NCI-H2029 (cell line): ENCODE data around the gene PTBP3.
"Not testable (repeated sequence)": the region's sequence is repeated elsewhere in the genome, so short reads cannot be mapped to it uniquely, and the experiment has no call there.

Experiments used
- DNase-seq: peaks from one replicate; lab custom pipeline; 2025; lab: John Stamatoyannopoulos, UW

Gene PTBP3

DNA sequence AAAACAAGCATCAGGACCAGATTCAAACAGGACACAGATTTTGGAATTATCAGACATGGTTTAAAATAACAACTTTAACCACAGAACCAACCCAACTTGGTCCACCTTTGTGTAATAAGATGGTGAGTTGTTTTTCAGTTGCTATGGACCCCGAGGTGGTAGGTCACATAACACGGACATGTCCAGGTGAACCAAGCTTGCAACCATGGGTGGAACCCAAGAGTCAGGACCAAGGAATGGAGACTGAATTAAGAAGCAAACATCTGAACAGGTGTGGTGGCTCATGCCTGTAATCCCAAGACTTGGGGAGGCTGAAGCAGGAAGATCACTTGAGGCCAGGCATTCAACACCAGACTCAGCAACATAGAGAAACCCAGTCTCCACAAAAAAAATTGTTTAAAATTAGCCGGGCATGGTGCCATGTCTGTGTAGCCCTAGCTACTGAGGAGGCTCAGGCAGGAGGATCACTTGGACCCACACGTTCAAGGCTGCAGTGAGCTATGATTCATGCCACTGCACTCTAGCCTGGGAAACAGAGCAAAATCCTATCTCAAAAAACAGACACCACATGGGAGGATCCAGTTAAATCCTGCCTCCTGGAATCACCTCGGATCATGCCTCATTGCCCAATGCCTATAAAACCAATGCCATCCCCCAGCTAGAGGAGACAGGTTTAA lies 10.6 kb downstream of the PTBP3 start:
- no peak for DNase-seq

- no peak for DNase-seq
Measured at GRCh38 chr9:112316258-112316943, 17.0 kb downstream of the PTBP3 start.

DNA sequence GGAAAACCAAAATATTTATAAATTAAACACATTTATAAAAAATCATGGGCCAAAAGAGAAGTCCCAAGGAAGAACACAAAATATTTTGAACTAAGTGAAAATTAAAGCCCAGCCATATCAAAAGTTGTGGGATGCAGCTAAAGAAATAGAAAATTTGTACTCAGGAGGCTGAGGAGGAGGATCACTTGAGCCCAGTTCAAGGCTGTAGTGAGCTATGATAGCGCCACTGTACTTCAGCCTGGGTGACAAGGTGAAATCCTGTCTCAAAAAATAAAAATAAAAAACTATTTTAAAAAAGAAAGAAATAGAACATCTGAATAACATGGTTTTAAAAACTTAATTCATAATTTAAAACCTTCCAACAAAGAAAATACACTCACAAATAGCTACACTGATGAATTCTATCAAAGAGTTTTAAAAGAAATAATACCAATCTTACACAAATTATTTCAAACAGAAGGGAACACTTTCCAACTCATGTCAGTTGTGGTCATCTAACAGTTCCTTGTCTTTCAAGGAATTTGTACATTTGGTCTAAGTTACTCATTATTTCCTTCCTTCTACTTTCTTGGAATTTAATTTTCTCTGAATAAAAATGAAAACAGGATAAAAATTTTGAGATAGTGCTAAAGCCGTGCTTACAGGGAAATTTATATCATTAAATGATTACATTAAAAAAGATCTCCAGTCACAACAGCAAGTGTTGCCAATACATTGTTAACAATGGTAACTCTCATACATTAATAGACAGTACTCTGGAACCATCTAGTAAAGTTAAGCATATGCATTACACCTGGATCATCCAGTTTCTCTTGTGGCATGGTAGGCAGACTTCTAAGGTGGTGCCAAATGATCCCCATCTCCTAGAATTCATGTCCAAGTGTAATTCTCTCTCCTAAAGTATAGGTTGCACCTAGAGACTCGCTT lies 17.8 kb downstream of the PTBP3 start:
- DNase-seq: no peak

DNA sequence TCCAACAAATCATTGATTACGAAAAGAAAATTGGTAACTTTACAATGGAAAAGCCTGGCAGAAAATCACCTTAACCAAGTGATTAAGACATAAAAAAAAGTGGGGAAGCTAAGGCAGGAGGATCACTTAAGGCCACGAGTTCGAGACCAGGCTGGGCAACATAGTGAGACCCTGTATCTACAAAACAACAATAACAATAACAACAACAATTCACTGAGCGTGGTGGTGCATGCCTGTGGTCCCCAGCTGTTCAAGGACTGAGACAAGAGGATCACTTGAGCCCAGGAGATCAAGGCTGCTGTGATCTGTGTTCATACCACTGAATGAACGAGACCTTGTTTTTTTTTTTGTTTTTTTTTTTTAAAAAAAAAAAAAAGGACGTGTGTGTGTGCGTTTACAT lies 21.3 kb downstream of the PTBP3 start:
- DNase-seq: no peak

DNA sequence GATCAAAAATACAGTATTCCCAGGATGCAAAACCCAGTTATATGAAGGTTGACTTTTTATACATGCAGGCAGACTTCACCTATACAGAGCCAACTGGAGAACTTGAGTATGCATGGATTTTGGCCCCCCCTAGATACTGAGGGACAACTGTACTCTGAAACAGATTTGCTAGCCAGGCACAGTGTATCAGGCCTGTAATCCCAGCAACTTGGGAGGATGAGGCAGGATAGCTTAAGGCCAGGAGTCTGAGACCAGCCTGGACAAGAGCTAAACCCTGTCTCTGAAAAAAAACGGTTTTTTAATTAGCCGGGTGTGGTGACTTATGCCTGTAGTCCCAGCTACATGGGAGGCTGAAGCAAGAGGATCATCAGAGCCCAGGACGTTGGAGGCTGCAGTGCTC lies 21.9 kb downstream of the PTBP3 start:
- DNase-seq: no peak

- no peak for DNase-seq
Measured at GRCh38 chr9:112310826-112311225, 22.6 kb downstream of the PTBP3 start.

DNA sequence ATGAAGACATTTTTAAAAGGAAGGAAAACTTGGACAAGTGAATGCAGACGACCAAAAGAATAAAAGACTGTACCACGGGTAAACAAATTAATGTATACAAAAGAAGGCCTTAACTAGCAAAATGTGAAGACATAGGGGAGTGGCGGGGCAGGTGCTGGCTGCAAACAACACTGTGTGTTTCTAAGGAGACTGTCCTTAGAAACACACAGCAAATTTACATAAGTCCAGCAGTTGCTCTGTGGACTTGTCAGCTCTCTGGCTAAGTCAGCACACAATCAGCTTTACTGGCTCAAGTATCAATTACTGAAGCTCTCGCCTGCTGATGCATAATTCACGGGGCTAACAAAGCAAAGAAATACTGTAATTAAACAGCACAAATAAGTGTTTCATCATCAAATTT lies 24.8 kb downstream of the PTBP3 start:
- peak; percentile 84 for DNase-seq

DNA sequence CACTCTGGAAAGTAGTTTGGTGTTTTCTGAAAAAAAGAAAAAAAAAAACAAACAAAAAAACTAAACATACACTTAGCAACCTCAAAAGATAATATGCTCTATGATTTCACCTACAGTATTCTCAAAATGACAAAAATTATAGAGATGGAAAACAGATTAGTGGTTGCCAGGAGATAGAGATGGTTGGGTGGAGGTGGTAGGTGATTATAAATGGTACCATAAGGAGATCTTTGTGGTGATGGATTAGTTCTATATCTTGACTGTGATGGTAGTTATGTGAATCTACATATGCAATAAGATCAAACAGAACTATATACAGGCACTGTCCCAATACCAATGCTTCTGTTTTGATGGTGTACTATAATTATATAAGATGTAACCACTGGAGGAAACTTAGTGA lies 32.0 kb downstream of the PTBP3 start:
- DNase-seq: no peak

DNA sequence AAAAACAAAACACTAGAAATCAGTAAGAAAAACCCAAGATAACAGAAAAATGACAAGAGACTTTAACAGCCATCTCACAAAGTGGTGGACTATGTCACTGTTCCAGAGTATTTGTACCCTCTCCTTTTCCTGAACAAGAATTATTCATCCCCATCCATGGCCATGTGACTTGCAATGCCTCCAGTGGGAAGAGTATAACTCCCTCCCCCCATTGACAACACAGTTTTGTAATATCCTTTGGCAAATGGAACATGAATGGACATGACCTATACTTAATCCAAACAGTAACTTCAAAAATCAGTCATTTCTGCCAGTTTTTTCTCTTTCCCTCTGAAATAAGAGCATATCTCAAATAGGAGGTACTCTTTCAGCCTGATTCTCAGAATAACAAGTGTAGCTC lies 33.9 kb downstream of the PTBP3 start:
- no peak for DNase-seq

DNA sequence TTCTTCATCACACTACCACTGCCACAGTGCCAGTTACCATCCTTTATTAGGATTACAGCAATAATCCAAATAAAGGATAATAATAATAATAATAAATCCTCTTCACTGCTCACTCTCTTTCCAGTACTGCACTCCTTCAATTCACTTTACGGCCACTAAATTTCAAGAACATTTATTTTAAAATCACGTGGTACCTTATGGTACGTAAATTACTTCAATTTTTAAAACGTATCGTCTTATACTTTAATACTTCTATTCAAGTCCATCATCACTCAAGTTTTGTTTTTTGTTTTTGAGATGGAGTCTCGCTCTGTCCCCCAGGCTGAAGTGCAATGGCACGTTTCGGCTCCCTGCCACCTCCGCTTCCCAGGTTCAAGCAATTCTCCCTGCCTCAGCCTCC lies 36.5 kb downstream of the PTBP3 start:
- DNase-seq: no peak

GRCh38 chr9:112295174-112295573 lies 38.2 kb downstream of the PTBP3 start:
- no peak for DNase-seq

- peak; percentile 50 for DNase-seq
Measured at GRCh38 chr9:112288029-112288428, 45.4 kb downstream of the PTBP3 start.

- no peak for DNase-seq
Measured at GRCh38 chr9:112286926-112287325, 46.5 kb downstream of the PTBP3 start.

DNA sequence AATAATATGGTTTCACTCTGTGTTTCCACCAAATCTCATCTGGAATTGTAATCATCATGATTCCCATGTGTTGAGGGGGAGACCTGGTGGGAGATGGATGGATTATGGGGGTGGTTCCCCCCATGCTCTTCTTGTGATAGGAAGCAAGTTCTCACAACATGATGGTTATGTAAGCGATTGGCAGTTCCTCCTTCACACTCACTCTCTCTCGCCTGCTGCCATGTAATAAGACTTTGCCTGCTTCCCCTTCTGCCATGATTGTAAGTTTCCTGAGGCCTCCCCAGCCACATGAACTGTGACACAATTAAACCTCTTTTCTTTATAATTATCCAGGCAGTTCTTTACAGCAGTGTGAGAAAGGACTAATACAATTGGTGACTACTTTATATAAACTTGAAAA lies 48.4 kb downstream of the PTBP3 start:
- no peak for DNase-seq

DNA sequence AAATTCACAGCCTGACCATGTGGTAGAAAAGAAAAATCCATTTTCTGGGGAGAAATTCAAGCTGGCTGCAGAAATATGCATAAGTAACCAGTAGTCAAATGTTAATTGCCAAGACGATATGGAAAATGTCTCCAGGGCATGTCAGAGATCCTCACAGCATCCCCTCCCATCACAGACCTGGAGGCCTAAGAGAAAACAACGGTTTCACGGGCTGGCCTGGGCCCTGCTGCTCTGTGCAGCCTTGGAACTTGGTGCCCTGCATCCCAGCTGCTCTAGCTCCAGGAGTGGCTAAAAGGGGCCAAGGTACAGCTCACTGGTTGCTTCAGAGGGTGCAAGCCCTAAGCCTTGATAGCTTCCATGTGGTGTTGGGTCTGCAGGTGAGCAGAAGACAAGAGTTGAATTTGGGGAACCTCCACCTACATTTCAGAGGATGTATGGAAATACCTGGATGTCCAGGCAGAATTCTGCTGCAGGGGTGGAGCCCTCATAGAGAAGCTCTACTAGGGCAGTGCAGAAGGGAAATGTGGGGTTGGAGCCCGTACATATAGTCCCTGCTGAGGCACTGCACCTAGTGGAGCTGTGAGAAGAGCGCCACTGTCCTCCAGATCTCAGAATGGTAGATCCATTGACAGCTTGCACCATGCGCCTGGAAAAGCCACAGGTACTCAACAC lies 49.7 kb downstream of the PTBP3 start:
- DNase-seq: no peak

DNA sequence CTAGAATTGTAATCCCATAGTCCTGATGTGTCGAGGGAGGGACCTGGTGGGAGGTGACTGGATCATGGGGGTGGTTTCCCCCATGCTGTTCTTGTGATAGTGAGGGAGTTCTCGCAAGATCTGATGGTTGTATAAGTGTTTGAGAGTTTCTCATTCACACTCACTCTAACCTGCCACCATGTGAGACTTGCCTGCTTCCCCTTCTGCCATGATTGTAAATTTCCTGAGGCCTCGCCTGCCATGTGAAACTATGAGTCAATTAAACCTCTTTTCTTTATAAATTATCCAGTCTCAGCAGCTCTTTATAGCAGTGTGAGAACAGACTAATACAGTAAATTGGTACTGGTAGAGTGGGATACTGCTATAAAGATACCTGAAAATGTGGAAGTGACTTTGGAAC lies 50.6 kb downstream of the PTBP3 start:
- DNase-seq: not testable (repeated sequence)

- no peak for DNase-seq
Measured at GRCh38 chr9:112280904-112281303, 52.5 kb downstream of the PTBP3 start.

- DNase-seq: no peak
Measured at GRCh38 chr9:112279501-112279900, 53.9 kb downstream of the PTBP3 start.

DNA sequence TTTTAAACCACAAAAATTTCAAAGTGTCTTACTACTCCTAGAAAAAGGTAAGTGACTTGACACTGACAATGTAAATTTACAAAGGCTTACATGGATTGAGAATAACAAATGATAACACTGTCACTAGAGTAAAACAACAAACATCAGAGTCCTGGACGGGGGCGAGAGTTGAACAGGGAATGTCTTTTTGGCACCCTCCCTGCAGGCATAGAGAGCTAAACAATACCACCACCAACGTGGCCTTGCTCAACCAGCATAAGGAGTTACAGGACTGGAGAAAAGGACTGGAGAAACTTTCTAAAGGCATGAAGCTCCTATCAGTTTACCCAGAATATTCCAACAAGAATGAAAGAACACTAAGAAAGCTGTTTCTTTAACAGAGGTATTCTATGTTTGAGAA lies 55.3 kb downstream of the PTBP3 start:
- DNase-seq: no peak

DNA sequence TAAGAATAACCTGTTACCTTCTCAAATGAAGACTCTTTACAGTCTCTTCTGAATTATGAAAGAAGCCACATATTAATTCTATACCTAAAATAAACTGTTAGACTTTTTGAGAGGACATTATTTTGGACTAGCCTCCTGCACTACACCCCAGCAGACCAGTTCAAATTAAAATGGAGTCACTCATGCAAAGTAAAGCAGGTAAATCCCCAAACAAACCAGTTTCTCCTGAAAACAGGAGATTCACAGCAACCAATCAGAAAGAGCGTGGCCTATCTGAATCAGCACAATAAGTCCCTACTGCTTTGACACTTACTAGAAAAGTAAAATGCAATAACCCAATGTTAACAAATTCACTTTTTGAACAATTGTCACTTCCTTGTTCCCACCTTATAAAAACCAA lies 58.8 kb downstream of the PTBP3 start:
- DNase-seq: no peak

GRCh38 chr9:112273876-112274275 lies 59.5 kb downstream of the PTBP3 start:
- DNase-seq: no peak

DNA sequence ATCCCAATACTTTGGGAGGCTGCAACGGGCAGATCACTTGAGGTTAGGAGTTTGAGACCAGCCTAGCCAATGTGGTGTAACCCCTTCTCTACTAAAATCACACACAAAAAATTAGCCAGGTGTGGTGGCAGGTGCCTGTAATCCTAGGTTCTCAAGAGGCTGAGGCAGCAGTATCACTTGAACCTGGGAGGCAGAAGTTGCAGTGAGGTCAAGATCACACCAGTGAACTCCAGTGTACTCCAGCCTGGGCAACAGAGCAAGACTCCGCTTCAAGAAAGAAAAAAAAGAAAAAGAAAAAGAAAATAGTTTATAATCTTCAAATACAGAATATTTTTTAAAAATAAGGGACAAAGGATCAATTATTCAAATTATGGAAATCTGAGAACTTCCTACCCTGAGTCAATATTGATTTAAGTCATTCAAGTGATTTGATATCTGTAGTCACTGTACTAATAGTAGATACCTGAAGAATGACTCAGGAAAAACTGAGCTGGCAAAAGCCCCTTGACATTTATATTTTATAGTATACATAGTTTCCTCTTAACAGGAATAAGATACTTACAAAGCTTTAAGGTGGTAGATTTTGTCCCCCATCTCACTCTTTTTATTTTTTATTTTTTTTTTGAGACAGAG lies 61.8 kb downstream of the PTBP3 start:
- peak; percentile 61 for DNase-seq
